HEK293 (cell line): ENCODE results near the gene GNPDA2.
"Not testable (repeated sequence)": the region's sequence is repeated elsewhere in the genome, so short reads cannot be mapped to it uniquely, and the experiment has no call there.

ENCODE experiments used
- CTCF ChIA-PET: fragments of 350-600 bp; formaldehyde crosslinking; extraction: SDS; loops from one replicate; lab custom pipeline; 2021; ENCODE audit warnings: antibody characterized with exemption; lab: Yijun Ruan, JAX
- POLR2A ChIA-PET: fragments of 300-600 bp; formaldehyde crosslinking; extraction: SDS; loops from one replicate; lab custom pipeline; 2020; ENCODE audit warnings: antibody characterized with exemption, inconsistent platforms; lab: Yijun Ruan, JAX
- H3K27ac ChIP-seq: fragments of 200-500 bp; sonication (Bioruptor generic); 2 replicates; pipeline ENCODE4 v1.5.1; 2014; ENCODE audit warnings: low read depth, low read length, control low read depth, inconsistent platforms; ENCODE audit errors: extremely low read depth
- H3K36me3 ChIP-seq, 2 experiments: fragments of 200-500 bp in 1 of 2; sonication (Bioruptor generic) in 1 of 2; 1 replicate in 1 of 2; 2 replicates in 1 of 2; pipeline ENCODE4 v1.5.1; 2014 to 2017; ENCODE audit warnings: inconsistent platforms in 2 of 2, low read length in 2 of 2; ENCODE audit not compliant: control insufficient read depth in 2 of 2, insufficient read depth in 1 of 2
- H3K4me1 ChIP-seq: fragments of 200-500 bp; sonication (Bioruptor generic); 2 replicates; pipeline ENCODE4 v1.5.1; 2014; ENCODE audit warnings: mild to moderate bottlenecking, low read length, inconsistent platforms; ENCODE audit not compliant: control insufficient read depth, insufficient read depth
- H3K4me3 ChIP-seq: 2 replicates; pipeline ENCODE4 v1.5.1; 2011; ENCODE audit warnings: low read depth, mild to moderate bottlenecking, control low read depth, low read length, moderate library complexity
- H3K9me3 ChIP-seq: fragments of 200-500 bp; sonication (Bioruptor generic); 2 replicates; pipeline ENCODE4 v1.5.1; 2014; ENCODE audit warnings: low read depth, low read length, inconsistent platforms; ENCODE audit not compliant: control insufficient read depth, insufficient read depth
- GLIS1 ChIP-seq: fragments of 450-650 bp; formaldehyde crosslinking; IDR thresholded peaks from 2 replicates; pipeline ENCODE4 v1.5.1; 2016; ENCODE audit warnings: missing biosample characterization, missing genetic modification characterization
- MZF1 ChIP-seq: fragments of 450-650 bp; formaldehyde crosslinking; IDR thresholded peaks from 2 replicates; pipeline ENCODE4 v1.5.1; 2017; ENCODE audit warnings: missing biosample characterization, missing genetic modification characterization, borderline replicate concordance
- TCF7L2 ChIP-seq: IDR thresholded peaks from 2 replicates; pipeline ENCODE4 v1.6.1; 2011; ENCODE audit warnings: low read depth, mild to moderate bottlenecking, inconsistent platforms, low read length, moderate library complexity, borderline replicate concordance
- YY1 ChIP-seq: fragments of 450-650 bp; formaldehyde crosslinking; IDR thresholded peaks from 2 replicates; pipeline ENCODE4 v1.5.1; 2018; ENCODE audit warnings: missing biosample characterization, missing genetic modification characterization
- ZBTB7A ChIP-seq: fragments of 450-650 bp; formaldehyde crosslinking; IDR thresholded peaks from 2 replicates; pipeline ENCODE4 v1.5.1; 2016; ENCODE audit warnings: low read depth, missing biosample characterization, missing genetic modification characterization
- ZFP37 ChIP-seq: fragments of 450-650 bp; formaldehyde crosslinking; IDR thresholded peaks from 2 replicates; pipeline ENCODE4 v1.5.1; 2016; ENCODE audit warnings: missing biosample characterization, missing genetic modification characterization
- ZNF169 ChIP-seq: fragments of 450-650 bp; formaldehyde crosslinking; IDR thresholded peaks from 2 replicates; pipeline ENCODE4 v1.5.1; 2016; ENCODE audit warnings: missing biosample characterization, missing genetic modification characterization
- ZNF239 ChIP-seq: fragments of 450-650 bp; formaldehyde crosslinking; IDR thresholded peaks from 2 replicates; pipeline ENCODE4 v1.5.1; 2016; ENCODE audit warnings: missing biosample characterization, missing genetic modification characterization
- ZNF24 ChIP-seq: fragments of 450-650 bp; formaldehyde crosslinking; IDR thresholded peaks from 2 replicates; pipeline ENCODE4 v1.5.1; 2016; ENCODE audit warnings: missing biosample characterization, missing genetic modification characterization
- ZNF311 ChIP-seq: fragments of 450-650 bp; formaldehyde crosslinking; IDR thresholded peaks from 2 replicates; pipeline ENCODE4 v1.5.1; 2017; ENCODE audit warnings: missing biosample characterization, missing genetic modification characterization, borderline replicate concordance
- ZNF530 ChIP-seq: fragments of 450-650 bp; formaldehyde crosslinking; IDR thresholded peaks from 2 replicates; pipeline ENCODE4 v1.5.1; 2016; ENCODE audit warnings: low read depth, missing biosample characterization, missing genetic modification characterization
- ZNF560 ChIP-seq: fragments of 450-650 bp; formaldehyde crosslinking; IDR thresholded peaks from 2 replicates; pipeline ENCODE4 v1.5.1; 2017; ENCODE audit warnings: missing biosample characterization, missing genetic modification characterization, borderline replicate concordance
- ZNF600 ChIP-seq: fragments of 450-650 bp; formaldehyde crosslinking; IDR thresholded peaks from 2 replicates; pipeline ENCODE4 v1.5.1; 2016; ENCODE audit warnings: missing biosample characterization, missing genetic modification characterization
- ZNF624 ChIP-seq: fragments of 450-650 bp; formaldehyde crosslinking; IDR thresholded peaks from 2 replicates; pipeline ENCODE4 v1.5.1; 2017; ENCODE audit warnings: missing biosample characterization, missing genetic modification characterization
- ZNF654 ChIP-seq: fragments of 450-650 bp; formaldehyde crosslinking; IDR thresholded peaks from 2 replicates; pipeline ENCODE4 v1.5.1; 2016; ENCODE audit warnings: low read depth, missing biosample characterization, missing genetic modification characterization
- ZNF747 ChIP-seq: fragments of 450-650 bp; formaldehyde crosslinking; IDR thresholded peaks from 2 replicates; pipeline ENCODE4 v1.5.1; 2016; ENCODE audit warnings: missing biosample characterization, missing genetic modification characterization
- ZNF792 ChIP-seq: fragments of 450-650 bp; formaldehyde crosslinking; IDR thresholded peaks from 2 replicates; pipeline ENCODE4 v1.5.1; 2016; ENCODE audit warnings: missing biosample characterization, missing genetic modification characterization
- ZNF843 ChIP-seq: fragments of 450-650 bp; formaldehyde crosslinking; IDR thresholded peaks from 2 replicates; pipeline ENCODE4 v1.5.1; 2016; ENCODE audit warnings: missing biosample characterization, missing genetic modification characterization
- ZSCAN23 ChIP-seq: fragments of 450-650 bp; formaldehyde crosslinking; IDR thresholded peaks from 2 replicates; pipeline ENCODE4 v1.5.1; 2016; ENCODE audit warnings: missing biosample characterization, missing genetic modification characterization
- TF ChIP-seq, protein P1 (sequence below): fragments of 450-650 bp; formaldehyde crosslinking; IDR thresholded peaks from 2 replicates; pipeline ENCODE4; 2016; ENCODE audit warnings: missing biosample characterization, missing genetic modification characterization
- TF ChIP-seq, protein P2 (sequence below): sonication (generic); formaldehyde crosslinking; IDR thresholded peaks from 2 replicates; pipeline ENCODE4 v1.8.1; 2022; ENCODE audit warnings: mild to moderate bottlenecking, moderate library complexity, missing genetic modification reagents
- TF ChIP-seq, protein P3 (sequence below): fragments of 450-650 bp; formaldehyde crosslinking; IDR thresholded peaks from 2 replicates; pipeline ENCODE4 v1.5.1; 2016; ENCODE audit warnings: missing biosample characterization, missing genetic modification characterization
- TF ChIP-seq, protein P4 (sequence below): fragments of 450-650 bp; formaldehyde crosslinking; IDR thresholded peaks from 2 replicates; pipeline ENCODE4 v1.5.1; 2016; ENCODE audit warnings: missing biosample characterization, missing genetic modification characterization

Gene GNPDA2

DNA sequence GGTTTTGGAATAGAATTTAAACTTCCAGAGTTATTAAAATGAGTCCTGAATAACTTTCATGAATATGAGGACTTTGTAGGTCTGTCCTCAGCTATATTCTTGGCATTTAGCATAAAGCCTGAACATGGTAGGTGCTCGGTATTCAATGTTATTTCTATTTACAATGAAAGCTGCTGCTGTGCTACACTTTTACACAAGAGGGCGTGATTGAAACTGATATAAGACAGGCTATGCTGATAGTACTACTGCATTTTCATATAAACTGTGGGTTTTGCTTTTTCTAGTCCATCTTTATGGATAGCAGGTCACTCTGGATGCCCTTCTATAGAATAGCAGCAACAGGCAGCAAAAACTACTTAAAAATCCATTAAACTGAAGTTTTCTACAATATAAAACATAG is 12.3 kb upstream of the GNPDA2 start:
- CTCF ChIA-PET = interaction anchor here (0.7 kb wide), 1 partner anchor 1943 kb away, joined by 3 read pairs; no protein-coding TSS in a partner anchor
- no peak overlapping the region for H3K4me3 ChIP-seq
- no peaks in the 10 kb centered on the region for H3K36me3 ChIP-seq
- no peak overlapping the region for H3K27ac ChIP-seq
- TF ChIP-seq, protein P1, sequence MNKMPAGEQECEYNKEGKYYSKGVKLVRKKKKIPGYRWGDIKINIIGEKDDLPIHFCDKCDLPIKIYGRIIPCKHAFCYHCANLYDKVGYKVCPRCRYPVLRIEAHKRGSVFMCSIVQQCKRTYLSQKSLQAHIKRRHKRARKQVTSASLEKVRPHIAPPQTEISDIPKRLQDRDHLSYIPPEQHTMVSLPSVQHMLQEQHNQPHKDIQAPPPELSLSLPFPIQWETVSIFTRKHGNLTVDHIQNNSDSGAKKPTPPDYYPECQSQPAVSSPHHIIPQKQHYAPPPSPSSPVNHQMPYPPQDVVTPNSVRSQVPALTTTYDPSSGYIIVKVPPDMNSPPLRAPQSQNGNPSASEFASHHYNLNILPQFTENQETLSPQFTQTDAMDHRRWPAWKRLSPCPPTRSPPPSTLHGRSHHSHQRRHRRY (tag by site-specific recombination) = no peak
- TF ChIP-seq ZNF792 (tag by site-specific recombination) (no peak), ZNF654 (tag by site-specific recombination) (peak; percentile 17; the same call in 1 of the 2 replicates)
- no peaks in the 10 kb centered on the region for H3K9me3 ChIP-seq
- POLR2A ChIA-PET = interaction anchor here (0.6 kb wide), 1 partner anchor 79 kb away, joined by 3 read pairs; no protein-coding TSS in a partner anchor
- H3K4me1 ChIP-seq = no peaks in the 10 kb centered on the region

DNA sequence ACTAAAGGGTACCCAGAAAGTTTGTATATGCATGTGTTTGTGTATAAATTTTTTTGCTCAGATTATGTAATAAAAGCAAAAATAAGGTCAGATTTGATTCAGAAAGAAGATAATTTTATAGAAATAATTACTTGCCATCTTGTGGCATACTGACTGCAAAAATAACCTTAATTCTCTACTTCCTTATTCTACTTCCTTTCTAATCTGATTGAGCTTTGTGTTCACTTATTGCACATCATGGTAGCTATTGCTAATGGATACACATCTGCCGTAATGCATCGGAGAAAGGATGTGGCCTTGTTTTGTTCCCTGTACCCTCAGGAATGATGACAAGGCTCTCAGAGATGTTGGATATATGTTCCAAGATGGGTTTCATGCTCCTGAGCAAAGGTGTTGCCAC is 10.5 kb upstream of the GNPDA2 start:
- POLR2A ChIA-PET = no interaction called here

DNA sequence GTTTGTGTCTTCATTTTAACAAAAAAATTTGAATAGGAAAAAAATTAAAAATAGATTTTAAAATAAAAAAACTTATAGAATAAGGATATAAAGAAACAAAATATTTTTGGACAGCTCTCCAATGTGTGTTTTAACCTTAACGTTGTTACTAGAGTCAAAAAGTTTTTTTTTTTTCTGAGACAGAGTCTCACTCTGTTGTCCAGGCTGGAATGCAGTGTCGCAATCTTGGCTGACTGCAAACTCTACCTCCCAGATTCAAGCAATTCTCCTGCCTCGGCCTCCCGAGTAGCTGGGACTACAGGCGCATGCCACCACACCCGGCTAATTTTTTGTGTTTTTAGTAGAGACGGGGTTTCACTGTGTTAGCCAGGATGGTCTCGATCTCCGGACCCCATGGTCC is 2.3 kb upstream of the GNPDA2 start:
- H3K36me3 ChIP-seq, CTCF ChIA-PET, H3K4me1 ChIP-seq, H3K4me3 ChIP-seq, H3K9me3 ChIP-seq, POLR2A ChIA-PET, H3K27ac ChIP-seq: not testable (repeated sequence)

More for the DNA sequence above, 10.5 kb upstream of the GNPDA2 start:
- Histone ChIP-seq H3K27ac (no peak overlapping the region), H3K36me3 (no peaks in the 10 kb centered on the region), H3K9me3 (no peaks in the 10 kb centered on the region), H3K4me3 (no peak overlapping the region), H3K4me1 (no peaks in the 10 kb centered on the region)
- CTCF ChIA-PET = no interaction called here
- TF ChIP-seq ZNF747 (tag by site-specific recombination) (no peak), ZBTB7A (tag by site-specific recombination) (no peak), YY1 (tag by site-specific recombination) (no peak), ZNF311 (tag by site-specific recombination) (no peak), ZNF843 (tag by site-specific recombination) (no peak), ZNF560 (tag by site-specific recombination) (no peak), ZNF239 (no peak), GLIS1 (tag by site-specific recombination) (no peak), MZF1 (tag by site-specific recombination) (no peak), TCF7L2 (no peak), ZNF169 (tag by site-specific recombination) (no peak), ZFP37 (tag by site-specific recombination) (no peak), ZNF530 (tag by site-specific recombination) (no peak), ZNF624 (no peak), ZSCAN23 (tag by site-specific recombination) (no peak), ZNF24 (no peak), ZNF600 (tag by site-specific recombination) (no peak)
- TF ChIP-seq, protein P2, sequence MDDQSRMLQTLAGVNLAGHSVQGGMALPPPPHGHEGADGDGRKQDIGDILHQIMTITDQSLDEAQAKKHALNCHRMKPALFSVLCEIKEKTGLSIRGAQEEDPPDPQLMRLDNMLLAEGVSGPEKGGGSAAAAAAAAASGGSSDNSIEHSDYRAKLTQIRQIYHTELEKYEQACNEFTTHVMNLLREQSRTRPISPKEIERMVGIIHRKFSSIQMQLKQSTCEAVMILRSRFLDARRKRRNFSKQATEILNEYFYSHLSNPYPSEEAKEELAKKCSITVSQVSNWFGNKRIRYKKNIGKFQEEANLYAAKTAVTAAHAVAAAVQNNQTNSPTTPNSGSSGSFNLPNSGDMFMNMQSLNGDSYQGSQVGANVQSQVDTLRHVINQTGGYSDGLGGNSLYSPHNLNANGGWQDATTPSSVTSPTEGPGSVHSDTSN = no peak
- TF ChIP-seq, protein P3, sequence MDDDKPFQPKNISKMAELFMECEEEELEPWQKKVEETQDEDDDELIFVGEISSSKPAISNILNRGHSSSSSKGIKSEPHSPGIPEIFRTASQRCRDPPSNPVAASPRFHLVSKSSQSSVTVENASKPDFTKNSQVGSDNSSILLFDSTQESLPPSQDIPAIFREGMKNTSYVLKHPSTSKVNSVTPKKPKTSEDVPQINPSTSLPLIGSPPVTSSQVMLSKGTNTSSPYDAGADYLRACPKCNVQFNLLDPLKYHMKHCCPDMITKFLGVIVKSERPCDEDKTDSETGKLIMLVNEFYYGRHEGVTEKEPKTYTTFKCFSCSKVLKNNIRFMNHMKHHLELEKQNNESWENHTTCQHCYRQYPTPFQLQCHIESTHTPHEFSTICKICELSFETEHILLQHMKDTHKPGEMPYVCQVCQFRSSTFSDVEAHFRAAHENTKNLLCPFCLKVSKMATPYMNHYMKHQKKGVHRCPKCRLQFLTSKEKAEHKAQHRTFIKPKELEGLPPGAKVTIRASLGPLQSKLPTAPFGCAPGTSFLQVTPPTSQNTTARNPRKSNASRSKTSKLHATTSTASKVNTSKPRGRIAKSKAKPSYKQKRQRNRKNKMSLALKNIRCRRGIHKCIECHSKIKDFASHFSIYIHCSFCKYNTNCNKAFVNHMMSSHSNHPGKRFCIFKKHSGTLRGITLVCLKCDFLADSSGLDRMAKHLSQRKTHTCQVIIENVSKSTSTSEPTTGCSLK = no peak
- TF ChIP-seq, protein P4, sequence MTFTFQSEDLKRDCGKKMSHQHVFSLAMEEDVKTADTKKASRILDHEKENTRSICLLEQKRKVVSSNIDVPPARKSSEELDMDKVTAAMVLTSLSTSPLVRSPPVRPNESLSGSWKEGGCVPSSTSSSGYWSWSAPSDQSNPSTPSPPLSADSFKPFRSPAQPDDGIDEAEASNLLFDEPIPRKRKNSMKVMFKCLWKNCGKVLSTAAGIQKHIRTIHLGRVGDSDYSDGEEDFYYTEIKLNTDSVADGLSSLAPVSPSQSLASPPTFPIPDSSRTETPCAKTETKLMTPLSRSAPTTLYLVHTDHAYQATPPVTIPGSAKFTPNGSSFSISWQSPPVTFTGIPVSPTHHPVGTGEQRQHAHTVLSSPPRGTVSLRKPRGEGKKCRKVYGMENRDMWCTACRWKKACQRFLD (tag by site-specific recombination) = no peak
